ENCODE measurements around the gene SLC43A3.

The SLC43A3 gene

GRCh38 chr11:57421066-57421465 is 5.9 kb downstream of the SLC43A3 start:
- TF ChIP-seq, protein P1, sequence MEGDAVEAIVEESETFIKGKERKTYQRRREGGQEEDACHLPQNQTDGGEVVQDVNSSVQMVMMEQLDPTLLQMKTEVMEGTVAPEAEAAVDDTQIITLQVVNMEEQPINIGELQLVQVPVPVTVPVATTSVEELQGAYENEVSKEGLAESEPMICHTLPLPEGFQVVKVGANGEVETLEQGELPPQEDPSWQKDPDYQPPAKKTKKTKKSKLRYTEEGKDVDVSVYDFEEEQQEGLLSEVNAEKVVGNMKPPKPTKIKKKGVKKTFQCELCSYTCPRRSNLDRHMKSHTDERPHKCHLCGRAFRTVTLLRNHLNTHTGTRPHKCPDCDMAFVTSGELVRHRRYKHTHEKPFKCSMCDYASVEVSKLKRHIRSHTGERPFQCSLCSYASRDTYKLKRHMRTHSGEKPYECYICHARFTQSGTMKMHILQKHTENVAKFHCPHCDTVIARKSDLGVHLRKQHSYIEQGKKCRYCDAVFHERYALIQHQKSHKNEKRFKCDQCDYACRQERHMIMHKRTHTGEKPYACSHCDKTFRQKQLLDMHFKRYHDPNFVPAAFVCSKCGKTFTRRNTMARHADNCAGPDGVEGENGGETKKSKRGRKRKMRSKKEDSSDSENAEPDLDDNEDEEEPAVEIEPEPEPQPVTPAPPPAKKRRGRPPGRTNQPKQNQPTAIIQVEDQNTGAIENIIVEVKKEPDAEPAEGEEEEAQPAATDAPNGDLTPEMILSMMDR (IDR thresholded peaks at IDR 0.05) = no peak
- TF ChIP-seq ZFX (IDR thresholded peaks at IDR 0.05; ENCODE audit: borderline replicate concordance) = no peak
- H3K27ac ChIP-seq = no peak overlapping the region

DNA sequence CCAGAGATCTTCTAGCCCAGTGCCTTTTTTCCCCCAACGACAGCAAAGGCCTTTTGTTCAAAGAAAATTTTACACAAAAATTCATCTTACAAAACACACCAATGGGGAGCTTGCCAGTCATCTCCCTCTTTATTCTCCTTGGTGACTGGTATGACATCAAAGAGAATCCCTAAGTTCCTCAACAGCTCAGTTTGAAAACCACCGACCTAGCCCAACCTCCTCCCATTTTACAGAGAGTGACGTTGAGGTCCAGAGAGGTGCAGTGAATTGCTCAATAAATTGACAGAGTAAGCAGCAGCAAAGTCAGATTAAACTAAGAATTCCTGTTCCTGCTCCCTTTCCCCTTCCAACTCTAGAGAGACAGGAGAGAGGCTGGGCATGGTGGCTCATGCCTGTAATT is 7.8 kb downstream of the SLC43A3 start:
- H3K27ac ChIP-seq = no peak overlapping the region
- TF ChIP-seq, protein P1 (IDR thresholded peaks at IDR 0.05) = no peak
- TF ChIP-seq ZFX (IDR thresholded peaks at IDR 0.05; ENCODE audit: borderline replicate concordance) = no peak

- H3K27ac ChIP-seq = no peak overlapping the region
- TF ChIP-seq, protein P1 (IDR thresholded peaks at IDR 0.05) = no peak
- no peak for TF ChIP-seq ZFX (IDR thresholded peaks at IDR 0.05; ENCODE audit: borderline replicate concordance)
These were observed 8.8 kb downstream of the SLC43A3 start for GRCh38 chr11:57418131-57418530.

- H3K27ac ChIP-seq = no peak overlapping the region
- TF ChIP-seq ZFX (IDR thresholded peaks at IDR 0.05; ENCODE audit: borderline replicate concordance) = no peak
- TF ChIP-seq, protein P1 (IDR thresholded peaks at IDR 0.05) = no peak
These were observed 9.9 kb downstream of the SLC43A3 start for GRCh38 chr11:57417056-57417455.

DNA sequence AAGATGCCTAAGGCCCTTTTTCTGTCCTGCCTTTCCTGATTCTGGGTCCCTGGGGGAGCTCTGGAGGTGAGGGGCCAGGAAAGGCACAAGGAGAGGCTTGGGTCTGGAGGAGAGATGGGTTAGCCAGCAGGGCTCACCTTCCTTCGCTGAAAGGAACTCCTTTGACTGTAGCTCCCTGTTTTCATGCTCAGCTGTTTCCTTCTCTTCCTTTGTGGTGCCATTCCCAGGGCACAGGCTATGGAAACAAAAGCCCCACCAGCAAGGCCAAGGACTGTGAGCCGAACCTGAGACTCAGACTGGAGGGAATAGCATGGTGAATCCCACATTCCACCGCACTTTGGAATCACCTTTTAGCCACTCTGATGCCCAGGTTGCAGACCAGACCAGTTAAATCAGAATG is 10.5 kb downstream of the SLC43A3 start:
- no peak overlapping the region for H3K27ac ChIP-seq
- TF ChIP-seq, protein P1 (IDR thresholded peaks at IDR 0.05) = no peak
- TF ChIP-seq ZFX (IDR thresholded peaks at IDR 0.05; ENCODE audit: borderline replicate concordance) = no peak

- no peak for TF ChIP-seq ZFX (IDR thresholded peaks at IDR 0.05; ENCODE audit: borderline replicate concordance)
- TF ChIP-seq, protein P1 (IDR thresholded peaks at IDR 0.05) = no peak
- H3K27ac ChIP-seq = no peak overlapping the region
These were observed 12.2 kb downstream of the SLC43A3 start for GRCh38 chr11:57414612-57415212.

DNA sequence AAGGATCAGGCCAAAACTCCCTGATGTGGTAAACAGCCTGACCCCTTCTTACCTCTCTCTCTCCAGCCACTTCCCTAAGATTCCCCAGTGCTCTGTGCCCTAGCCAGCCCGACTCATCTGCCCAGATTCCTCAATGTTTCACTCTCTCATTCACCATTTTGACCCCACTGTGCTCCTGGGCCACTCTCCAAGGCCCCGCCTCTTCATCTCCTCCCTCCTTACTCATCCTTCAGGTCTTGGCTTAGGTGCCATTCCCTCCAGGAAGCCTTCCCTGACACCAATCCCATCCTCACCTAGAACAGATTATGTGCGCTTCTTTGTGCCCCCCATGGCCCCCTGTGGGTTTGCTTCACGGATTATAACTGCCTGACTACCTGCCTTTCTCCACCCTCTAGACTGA is 13.2 kb downstream of the SLC43A3 start:
- TF ChIP-seq, protein P1 (IDR thresholded peaks at IDR 0.05) = no peak
- no peak for TF ChIP-seq ZFX (IDR thresholded peaks at IDR 0.05; ENCODE audit: borderline replicate concordance)
- no peak overlapping the region for H3K27ac ChIP-seq

Measured in 22Rv1 (cell line).